IMR-90 (cell line): Measurements from ENCODE around the gene RAB11A. TPM values are rescaled to one million over a fixed set of nuclear protein-coding genes. Genes with fewer than 3 reads are reported as not detected.

ENCODE experiments used
- ATAC-seq: fragments of 200-7000 bp; cut with Tn5 transposase; 2 replicates; pipeline ENCODE4 v1.9.1; 2020; ENCODE audit warnings: low read depth, mild to moderate bottlenecking, moderate library complexity
- BruUV-seq: library from RNA; stranded (reverse); fragments of 400-500 nt; replicated peaks from 2 replicates; lab custom pipeline; 2021; lab: Mats Ljungman, UMichigan
- CTCF ChIA-PET: fragments of 300-600 bp; formaldehyde crosslinking; extraction: SDS; loops from one replicate; lab custom pipeline; 2021; ENCODE audit warnings: antibody characterized with exemption; lab: Yijun Ruan, JAX
- POLR2A ChIA-PET: fragments of 300-600 bp; sonication (Branson Sonifier 250); formaldehyde crosslinking; loops from one replicate; lab custom pipeline; 2022; ENCODE audit warnings: antibody characterized with exemption; ENCODE audit not compliant: unreplicated experiment; lab: Charles Lee
- DNase-seq: peaks from one replicate; pipeline ENCODE4 v3.0.0; 2013
- H2AFZ ChIP-seq: replicated peaks from 2 replicates; pipeline ENCODE3; 2013; ENCODE audit warnings: low read length, mild to moderate bottlenecking; ENCODE audit not compliant: poor library complexity
- H2AK5ac ChIP-seq: 2 replicates; pipeline ENCODE4 v1.6.1; 2013; ENCODE audit warnings: low read depth, low read length, inconsistent platforms
- H2AK9ac ChIP-seq: replicated peaks from 2 replicates; pipeline ENCODE3; 2013; ENCODE audit warnings: mild to moderate bottlenecking, low read depth, low read length, moderate library complexity; ENCODE audit not compliant: poor library complexity
- H2BK120ac ChIP-seq: 2 replicates; pipeline ENCODE4 v1.6.1; 2013; ENCODE audit warnings: low read depth, low read length, inconsistent platforms
- H2BK15ac ChIP-seq: 3 replicates; pipeline ENCODE4 v1.6.1; 2013; ENCODE audit warnings: low read depth, low read length, inconsistent platforms
- H2BK20ac ChIP-seq: 2 replicates; pipeline ENCODE4 v1.6.1; 2013; ENCODE audit warnings: low read depth, mild to moderate bottlenecking, inconsistent platforms, low read length, moderate library complexity
- H2BK5ac ChIP-seq: 2 replicates; pipeline ENCODE4 v1.6.1; 2013; ENCODE audit warnings: mild to moderate bottlenecking, low read depth, low read length, inconsistent platforms; ENCODE audit not compliant: poor library complexity, severe bottlenecking
- H3K14ac ChIP-seq: replicated peaks from 2 replicates; pipeline ENCODE4 v1.6.1; 2013; ENCODE audit warnings: low read depth, low read length, inconsistent platforms
- H3K18ac ChIP-seq: 2 replicates; pipeline ENCODE4 v1.6.1; 2013; ENCODE audit warnings: low read depth, low read length, control low read depth
- H3K23ac ChIP-seq: 2 replicates; pipeline ENCODE4 v1.6.1; 2013; ENCODE audit warnings: low read depth, low read length, inconsistent platforms
- H3K27ac ChIP-seq: 2 replicates; pipeline ENCODE4 v1.5.1; 2013; ENCODE audit warnings: mild to moderate bottlenecking, control low read depth, low read length; ENCODE audit not compliant: insufficient read depth
- H3K27me3 ChIP-seq: 2 replicates; pipeline ENCODE4 v1.6.1; 2013; ENCODE audit warnings: low read length; ENCODE audit not compliant: control insufficient read depth, insufficient read depth
- H3K36me3 ChIP-seq: 2 replicates; pipeline ENCODE4 v1.6.1; 2013; ENCODE audit warnings: low read length, mixed read lengths; ENCODE audit not compliant: control insufficient read depth, insufficient read depth
- H3K4ac ChIP-seq: 2 replicates; pipeline ENCODE4 v1.6.1; 2013; ENCODE audit warnings: low read depth, low read length, inconsistent platforms
- H3K4me1 ChIP-seq: 2 replicates; pipeline ENCODE4 v1.6.1; 2013; ENCODE audit warnings: low read length, mixed read lengths; ENCODE audit not compliant: control insufficient read depth, insufficient read depth
- H3K4me2 ChIP-seq: 2 replicates; pipeline ENCODE4 v1.6.1; 2013; ENCODE audit warnings: low read depth, mild to moderate bottlenecking, control low read depth, low read length, moderate library complexity
- H3K4me3 ChIP-seq: 2 replicates; pipeline ENCODE4 v1.5.1; 2013; ENCODE audit warnings: low read depth, mild to moderate bottlenecking, control low read depth, low read length, moderate library complexity; ENCODE audit not compliant: insufficient read depth
- H3K56ac ChIP-seq: 2 replicates; pipeline ENCODE4 v1.6.1; 2013; ENCODE audit warnings: low read length, inconsistent platforms; ENCODE audit not compliant: insufficient read depth; ENCODE audit errors: extremely low read depth
- H3K79me1 ChIP-seq, 2 experiments: 2 replicates each; pipeline ENCODE4 v1.6.1; 2013; ENCODE audit warnings: low read length in 2 of 2, inconsistent platforms in 1 of 2, low read depth in 1 of 2
- H3K9ac ChIP-seq: 2 replicates; pipeline ENCODE4 v1.6.1; 2013; ENCODE audit warnings: low read depth, low read length, control low read depth
- H3K9me1 ChIP-seq: 2 replicates; pipeline ENCODE4 v1.6.1; 2013; ENCODE audit warnings: low read length, inconsistent platforms; ENCODE audit not compliant: insufficient read depth
- H3K9me3 ChIP-seq: 2 replicates; pipeline ENCODE4 v1.6.1; 2013; ENCODE audit warnings: low read length; ENCODE audit not compliant: control insufficient read depth, insufficient read depth
- H4K20me1 ChIP-seq: 2 replicates; pipeline ENCODE4 v1.6.1; 2013; ENCODE audit warnings: low read length, inconsistent platforms; ENCODE audit not compliant: insufficient read depth
- H4K5ac ChIP-seq: 2 replicates; pipeline ENCODE4 v1.6.1; 2013; ENCODE audit warnings: mild to moderate bottlenecking, low read depth, low read length, control low read depth
- H4K8ac ChIP-seq, 2 experiments: 2 replicates each; pipeline ENCODE4 v1.6.1; 2013; ENCODE audit warnings: low read depth in 2 of 2, low read length in 2 of 2, control low read depth in 1 of 2, inconsistent platforms in 1 of 2
- H4K91ac ChIP-seq: 2 replicates; pipeline ENCODE4 v1.6.1; 2013; ENCODE audit warnings: low read depth, low read length, inconsistent platforms; ENCODE audit not compliant: insufficient read depth
- BHLHE40 ChIP-seq: fragments of 150-350 bp; IDR thresholded peaks from 2 replicates; pipeline ENCODE4 v1.6.1; 2016; ENCODE audit warnings: mild to moderate bottlenecking, low read depth, low read length
- CEBPB ChIP-seq: IDR thresholded peaks from 2 replicates; pipeline ENCODE4 v1.6.1; 2012; ENCODE audit warnings: low read depth, low read length, improper control_type of control experiment
- CHD1 ChIP-seq: IDR thresholded peaks from 2 replicates; pipeline ENCODE4 v1.6.1; 2012; ENCODE audit warnings: low read depth, low read length, improper control_type of control experiment
- FOS ChIP-seq: fragments of 150-350 bp; IDR thresholded peaks from 2 replicates; pipeline ENCODE4 v1.6.1; 2016; ENCODE audit warnings: low read depth, low read length
- MAFK ChIP-seq: IDR thresholded peaks from 2 replicates; pipeline ENCODE4 v1.6.1; 2012; ENCODE audit warnings: low read depth, low read length, improper control_type of control experiment
- MXI1 ChIP-seq: IDR thresholded peaks from 2 replicates; pipeline ENCODE4 v1.6.1; 2012; ENCODE audit warnings: low read depth, mild to moderate bottlenecking, low read length, moderate library complexity, borderline replicate concordance
- NFE2L2 ChIP-seq: fragments of 150-350 bp; IDR thresholded peaks from 2 replicates; pipeline ENCODE4 v1.6.1; 2016; ENCODE audit warnings: low read depth, mild to moderate bottlenecking, low read length
- POLR2A ChIP-seq: IDR thresholded peaks from 2 replicates; pipeline ENCODE4 v1.6.1; 2012; ENCODE audit warnings: mild to moderate bottlenecking, low read depth, low read length
- RAD21 ChIP-seq: IDR thresholded peaks from 2 replicates; pipeline ENCODE4 v1.6.1; 2012; ENCODE audit warnings: low read length, improper control_type of control experiment
- RCOR1 ChIP-seq: IDR thresholded peaks from 2 replicates; pipeline ENCODE4 v1.6.1; 2012; ENCODE audit warnings: mild to moderate bottlenecking, low read length, improper control_type of control experiment; ENCODE audit not compliant: insufficient replicate concordance
- RFX5 ChIP-seq: IDR thresholded peaks from 2 replicates; pipeline ENCODE4 v1.8.0; 2012; ENCODE audit warnings: low read depth, mild to moderate bottlenecking, low read length, moderate library complexity
- SMC3 ChIP-seq: fragments of 150-350 bp; IDR thresholded peaks from 2 replicates; pipeline ENCODE4 v1.6.1; 2016; ENCODE audit warnings: low read depth, mild to moderate bottlenecking, antibody characterized with exemption, low read length, moderate library complexity
- WGBS, 2 experiments: methylation state at CpG; one replicate each; pipeline versions ENCODE4 v1.1.5 to v1.1.7; 2013; ENCODE audit warnings: missing lambda C conversion rate in 2 of 2; ENCODE audit not compliant: insufficient read length in 1 of 2; ENCODE audit errors: extremely low coverage in 2 of 2; 5-methylcytosine and 5-hydroxymethylcytosine counted together
- dilution Hi-C: fragments of 300-500 bp; cut with HindIII; formaldehyde crosslinking; loops from one replicate; pipeline ENCODE4 v1.14.3; 2018; ENCODE audit warnings: low sequenced_read_pairs; ENCODE audit not compliant: unreplicated experiment
- in situ Hi-C: fragments of 300-500 bp; cut with MboI; formaldehyde crosslinking; loops from 3 replicates; pipeline ENCODE4 v1.14.3; 2019; ENCODE audit warnings: low sequenced_read_pairs, inconsistent platforms, mixed read lengths
- intact Hi-C: fragments of 100-400 bp; cut with micrococcal nuclease; formaldehyde crosslinking; loops from 2 replicates; pipeline ENCODE4 v1.10.0; 2022
- polyA plus RNA-seq, 3 experiments: library from polyadenylated mRNA; depleted of rRNA; stranded (reverse); fragments of >200 nt; gene quantifications; 2 replicates each; pipeline ENCODE4 v1.2.3, GENCODE V29; 2012; ENCODE audit warnings: low replicate concordance in 1 of 3
- total RNA-seq: library from RNA; depleted of rRNA; stranded (reverse); fragments of >200 nt; gene quantifications from 2 replicates; pipeline ENCODE4 v1.2.3, GENCODE V29; 2012
- TF ChIP-seq, protein P1 (sequence below): conservative IDR thresholded peaks from 2 replicates; pipeline ENCODE4 v1.5.1; 2012; ENCODE audit warnings: mild to moderate bottlenecking, low read depth, low read length, improper control_type of control experiment
- TF ChIP-seq, protein P2 (sequence below): fragments of 150-350 bp; IDR thresholded peaks from 2 replicates; pipeline ENCODE4 v1.6.1; 2016; ENCODE audit warnings: low read depth, mild to moderate bottlenecking, low read length, moderate library complexity, borderline replicate concordance
- TF ChIP-seq, protein P3 (sequence below): fragments of 150-350 bp; IDR thresholded peaks from 2 replicates; pipeline ENCODE4 v1.6.1; 2017; ENCODE audit warnings: mild to moderate bottlenecking, antibody characterized with exemption, low read length, low read depth

Gene RAB11A
- total and polyA plus RNA-seq, 2 of the 4 experiments (the other 2 are of a cell fraction), result 341 to 462 TPM

DNA sequence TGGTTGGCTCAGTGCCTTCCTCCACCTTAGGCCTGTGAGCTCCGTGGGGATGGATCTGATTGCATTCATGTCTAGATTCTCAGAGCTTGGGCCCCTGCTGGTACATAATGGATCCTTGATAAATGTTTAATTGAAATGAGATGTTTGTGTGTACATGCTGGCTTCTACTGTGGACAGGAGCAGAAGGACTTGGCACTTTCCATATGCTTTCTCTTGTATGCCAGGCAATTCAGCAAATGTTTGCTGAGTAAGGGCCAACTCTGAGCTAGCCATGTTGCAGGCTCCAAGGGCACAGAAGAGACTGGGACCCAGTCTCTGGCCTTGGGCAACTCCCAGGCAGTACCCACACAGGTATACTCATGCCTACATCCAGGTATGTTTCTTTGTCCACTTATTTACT lies 67.0 kb downstream of the RAB11A start:
- POLR2A ChIA-PET, result no interaction called here
- Histone ChIP-seq H4K20me1 (no peaks in the 10 kb centered on the region; the same call in 1 of the 2 replicates), H4K8ac (no peak overlapping the region), H3K9me1 (no peaks in the 10 kb centered on the region), H3K18ac (no peak overlapping the region), H4K91ac (no peak overlapping the region), H3K23ac (no peak overlapping the region), H2BK15ac (no peak overlapping the region), H2AFZ (no peak overlapping the region), H3K56ac (no peak overlapping the region), H3K9me3 (no peaks in the 10 kb centered on the region), H4K5ac (no peak overlapping the region), H3K4me2 (no peak overlapping the region), H3K9ac (no peak overlapping the region), H2AK5ac (no peak overlapping the region), H3K14ac (no peak overlapping the region), H3K79me1 (no peaks in the 10 kb centered on the region), H3K27ac (no peak overlapping the region), H3K4me1 (peaks cover 6% of the 10 kb centered on the region), H2AK9ac (no peak overlapping the region), H3K27me3 (peaks cover 16% of the 10 kb centered on the region), H3K4ac (no peak overlapping the region), H2BK20ac (no peak overlapping the region), H3K36me3 (no peaks in the 10 kb centered on the region), H2BK120ac (no peak overlapping the region), H3K4me3 (no peak overlapping the region), H2BK5ac (no peak overlapping the region)
- BruUV-seq, result no TSS peak
- in situ Hi-C loops, result no loop called here
- TF ChIP-seq RCOR1, result no peak
- TF ChIP-seq, protein P1, sequence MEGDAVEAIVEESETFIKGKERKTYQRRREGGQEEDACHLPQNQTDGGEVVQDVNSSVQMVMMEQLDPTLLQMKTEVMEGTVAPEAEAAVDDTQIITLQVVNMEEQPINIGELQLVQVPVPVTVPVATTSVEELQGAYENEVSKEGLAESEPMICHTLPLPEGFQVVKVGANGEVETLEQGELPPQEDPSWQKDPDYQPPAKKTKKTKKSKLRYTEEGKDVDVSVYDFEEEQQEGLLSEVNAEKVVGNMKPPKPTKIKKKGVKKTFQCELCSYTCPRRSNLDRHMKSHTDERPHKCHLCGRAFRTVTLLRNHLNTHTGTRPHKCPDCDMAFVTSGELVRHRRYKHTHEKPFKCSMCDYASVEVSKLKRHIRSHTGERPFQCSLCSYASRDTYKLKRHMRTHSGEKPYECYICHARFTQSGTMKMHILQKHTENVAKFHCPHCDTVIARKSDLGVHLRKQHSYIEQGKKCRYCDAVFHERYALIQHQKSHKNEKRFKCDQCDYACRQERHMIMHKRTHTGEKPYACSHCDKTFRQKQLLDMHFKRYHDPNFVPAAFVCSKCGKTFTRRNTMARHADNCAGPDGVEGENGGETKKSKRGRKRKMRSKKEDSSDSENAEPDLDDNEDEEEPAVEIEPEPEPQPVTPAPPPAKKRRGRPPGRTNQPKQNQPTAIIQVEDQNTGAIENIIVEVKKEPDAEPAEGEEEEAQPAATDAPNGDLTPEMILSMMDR, result no peak
- TF ChIP-seq BHLHE40, result no peak
- TF ChIP-seq, protein P2, sequence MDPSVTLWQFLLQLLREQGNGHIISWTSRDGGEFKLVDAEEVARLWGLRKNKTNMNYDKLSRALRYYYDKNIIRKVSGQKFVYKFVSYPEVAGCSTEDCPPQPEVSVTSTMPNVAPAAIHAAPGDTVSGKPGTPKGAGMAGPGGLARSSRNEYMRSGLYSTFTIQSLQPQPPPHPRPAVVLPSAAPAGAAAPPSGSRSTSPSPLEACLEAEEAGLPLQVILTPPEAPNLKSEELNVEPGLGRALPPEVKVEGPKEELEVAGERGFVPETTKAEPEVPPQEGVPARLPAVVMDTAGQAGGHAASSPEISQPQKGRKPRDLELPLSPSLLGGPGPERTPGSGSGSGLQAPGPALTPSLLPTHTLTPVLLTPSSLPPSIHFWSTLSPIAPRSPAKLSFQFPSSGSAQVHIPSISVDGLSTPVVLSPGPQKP, result no peak
- no peak for TF ChIP-seq NFE2L2
- TF ChIP-seq, protein P3, sequence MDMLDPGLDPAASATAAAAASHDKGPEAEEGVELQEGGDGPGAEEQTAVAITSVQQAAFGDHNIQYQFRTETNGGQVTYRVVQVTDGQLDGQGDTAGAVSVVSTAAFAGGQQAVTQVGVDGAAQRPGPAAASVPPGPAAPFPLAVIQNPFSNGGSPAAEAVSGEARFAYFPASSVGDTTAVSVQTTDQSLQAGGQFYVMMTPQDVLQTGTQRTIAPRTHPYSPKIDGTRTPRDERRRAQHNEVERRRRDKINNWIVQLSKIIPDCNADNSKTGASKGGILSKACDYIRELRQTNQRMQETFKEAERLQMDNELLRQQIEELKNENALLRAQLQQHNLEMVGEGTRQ, result no peak
- TF ChIP-seq RAD21, result no peak
- TF ChIP-seq POLR2A, result no peak
- TF ChIP-seq MXI1, result no peak
- no peak for TF ChIP-seq SMC3
- TF ChIP-seq MAFK, result no peak
- no peak for TF ChIP-seq FOS
- TF ChIP-seq CHD1, result no peak
- TF ChIP-seq RFX5, result no peak
- TF ChIP-seq CEBPB, result no peak
- ATAC-seq, result no peak
- intact Hi-C loops, result no loop called here
- dilution Hi-C loops, result no loop called here
- no peak for DNase-seq
- WGBS, 2 experiments, result no CpG with 5 or more reads among the region's 1 CpG
- CTCF ChIA-PET, result no interaction called here
